ENCODE data around the gene SPARC.
"Not testable (repeated sequence)": the region's sequence is repeated elsewhere in the genome, so short reads cannot be mapped to it uniquely, and the experiment has no call there.

Gene SPARC

GRCh38 chr5:151700820-151701219 is 14.1 kb upstream of the SPARC start:
- no peak for DNase-seq (ENCODE audit: low spot score)

GRCh38 chr5:151700296-151700695 is 13.6 kb upstream of the SPARC start:
- no peak for DNase-seq (ENCODE audit: low spot score)

- no peak for DNase-seq (ENCODE audit: low spot score)
Observed at GRCh38 chr5:151699071-151699901, 12.6 kb upstream of the SPARC start.

DNA sequence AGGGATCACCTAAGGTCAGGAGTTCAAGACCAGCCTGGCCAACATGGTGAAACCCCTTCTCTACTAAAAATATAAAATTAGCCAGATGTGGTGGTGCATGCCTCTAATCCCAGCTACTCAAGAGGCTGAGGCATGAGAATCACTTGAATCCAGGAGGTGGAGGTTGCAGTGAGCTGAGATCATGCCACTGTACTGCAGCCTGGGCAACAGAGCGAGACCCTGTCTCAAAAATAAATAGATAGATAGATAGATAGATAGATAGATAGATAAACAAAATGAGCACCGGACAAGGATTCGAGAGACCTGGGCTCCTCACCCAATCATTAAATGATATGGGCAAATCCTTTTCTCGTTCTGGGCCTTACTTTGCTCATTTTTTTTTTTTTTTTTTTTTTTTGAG is 11.4 kb upstream of the SPARC start:
- DNase-seq (ENCODE audit: low spot score), result not testable (repeated sequence)

DNA sequence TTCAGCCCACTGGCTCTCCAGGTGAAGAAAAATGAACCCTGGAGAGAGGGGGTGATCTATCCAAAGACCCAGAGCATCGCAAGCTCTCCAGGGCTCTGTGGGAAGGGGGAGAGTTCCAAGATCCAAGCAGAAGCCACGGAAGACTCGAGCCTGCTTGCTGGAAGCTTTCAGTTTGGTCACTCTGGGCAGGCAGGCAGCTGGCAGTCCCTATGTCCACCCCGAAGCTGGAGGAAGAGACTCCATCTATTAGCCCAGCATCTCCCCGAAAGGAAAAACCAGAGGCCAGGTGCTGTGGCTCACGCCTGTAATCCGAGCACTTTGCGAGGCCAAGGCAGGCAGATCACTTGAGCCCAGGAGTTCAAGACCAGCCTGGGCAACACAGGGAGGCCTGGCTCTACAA is 10.7 kb upstream of the SPARC start:
- DNase-seq (ENCODE audit: low spot score), result no peak

- DNase-seq (ENCODE audit: low spot score), result no peak
Observed at GRCh38 chr5:151696470-151697061, 9.9 kb upstream of the SPARC start.

DNA sequence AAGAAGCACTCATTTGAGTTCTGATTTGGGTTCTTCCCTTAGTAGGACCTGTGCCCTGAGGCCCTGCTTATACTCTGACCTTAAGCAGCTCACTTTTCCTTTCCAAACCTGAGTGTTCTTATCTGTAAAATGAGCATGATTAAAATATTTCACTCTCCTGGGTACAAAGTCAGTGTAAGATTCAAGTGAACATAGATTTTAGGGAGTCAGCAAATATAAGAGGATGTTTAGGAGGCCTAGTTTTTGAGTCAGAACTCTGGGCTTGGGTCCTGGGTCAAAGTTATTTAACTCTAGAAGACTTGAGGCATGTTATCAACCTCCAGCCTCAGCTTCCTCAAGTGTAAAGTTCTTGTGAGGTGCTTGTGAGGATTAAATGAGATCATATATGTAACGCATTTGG is 8.7 kb upstream of the SPARC start:
- no peak for DNase-seq (ENCODE audit: low spot score)

DNA sequence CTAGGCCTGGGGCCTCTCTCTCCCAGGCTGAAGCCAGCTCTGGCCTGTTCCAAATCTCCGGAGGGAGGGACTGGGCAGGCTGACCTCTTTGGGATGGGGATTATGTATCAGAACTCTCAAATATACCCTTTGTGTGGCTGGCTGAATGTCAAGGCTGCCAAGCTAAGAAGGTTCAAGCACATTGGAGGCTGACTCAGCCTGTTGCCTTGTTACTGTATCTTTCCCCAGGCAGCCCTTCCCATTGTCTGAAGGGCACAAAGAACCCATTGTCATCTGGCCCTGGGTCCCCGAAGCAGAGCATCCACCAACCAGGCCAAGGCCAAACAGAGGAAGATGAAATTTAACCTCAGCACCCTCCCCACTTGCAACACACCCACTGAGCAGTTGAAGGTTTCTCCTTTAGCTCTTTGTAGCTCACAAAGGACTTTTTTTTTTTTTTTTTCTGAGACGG is 7.3 kb upstream of the SPARC start:
- peak; percentile 97 for DNase-seq (ENCODE audit: low spot score)

GRCh38 chr5:151692312-151692711 is 5.6 kb upstream of the SPARC start:
- DNase-seq (ENCODE audit: low spot score), result no peak

DNA sequence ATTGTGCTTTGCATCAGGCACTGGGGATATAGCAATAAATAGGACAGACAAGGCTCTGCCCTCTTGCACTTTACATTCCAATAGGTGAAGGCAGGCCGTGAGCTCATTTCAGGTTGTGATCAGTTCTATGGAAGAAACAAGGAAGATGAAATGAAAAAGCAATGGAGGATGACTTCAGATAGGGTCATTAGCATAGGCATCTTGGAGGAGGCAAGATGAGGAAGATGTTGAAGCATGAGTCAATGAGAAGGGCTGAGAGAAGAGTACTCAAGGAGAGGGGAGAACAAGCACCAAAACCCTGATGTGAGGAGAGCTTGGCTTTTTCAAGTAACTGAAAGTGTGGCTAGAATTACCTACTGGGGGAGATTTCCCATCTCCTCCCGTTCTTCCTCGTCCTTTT is 5.0 kb upstream of the SPARC start:
- no peak for DNase-seq (ENCODE audit: low spot score)

- DNase-seq (ENCODE audit: low spot score), result not testable (repeated sequence)
Observed at GRCh38 chr5:151689591-151689990, 2.9 kb upstream of the SPARC start.

DNA sequence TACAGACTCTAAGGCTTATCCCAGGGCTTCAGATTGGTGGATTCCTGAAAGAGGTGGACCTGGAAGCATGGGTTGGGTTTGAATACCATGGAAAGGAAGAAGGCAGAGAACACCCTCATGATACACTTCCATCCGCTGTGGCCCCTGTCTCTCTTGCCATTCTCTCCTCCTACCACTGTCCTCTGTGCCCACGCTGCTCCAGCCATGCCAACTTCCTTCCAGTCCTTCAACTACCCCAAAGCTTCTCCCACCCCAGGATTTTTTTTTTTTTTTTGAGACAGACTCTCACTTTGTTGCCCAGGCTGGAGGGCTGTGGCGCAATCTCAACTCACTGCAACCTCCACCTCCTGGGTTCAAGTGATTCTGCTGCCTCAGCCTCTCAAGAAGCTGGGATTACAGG is 1.7 kb upstream of the SPARC start:
- no peak for DNase-seq (ENCODE audit: low spot score)

DNA sequence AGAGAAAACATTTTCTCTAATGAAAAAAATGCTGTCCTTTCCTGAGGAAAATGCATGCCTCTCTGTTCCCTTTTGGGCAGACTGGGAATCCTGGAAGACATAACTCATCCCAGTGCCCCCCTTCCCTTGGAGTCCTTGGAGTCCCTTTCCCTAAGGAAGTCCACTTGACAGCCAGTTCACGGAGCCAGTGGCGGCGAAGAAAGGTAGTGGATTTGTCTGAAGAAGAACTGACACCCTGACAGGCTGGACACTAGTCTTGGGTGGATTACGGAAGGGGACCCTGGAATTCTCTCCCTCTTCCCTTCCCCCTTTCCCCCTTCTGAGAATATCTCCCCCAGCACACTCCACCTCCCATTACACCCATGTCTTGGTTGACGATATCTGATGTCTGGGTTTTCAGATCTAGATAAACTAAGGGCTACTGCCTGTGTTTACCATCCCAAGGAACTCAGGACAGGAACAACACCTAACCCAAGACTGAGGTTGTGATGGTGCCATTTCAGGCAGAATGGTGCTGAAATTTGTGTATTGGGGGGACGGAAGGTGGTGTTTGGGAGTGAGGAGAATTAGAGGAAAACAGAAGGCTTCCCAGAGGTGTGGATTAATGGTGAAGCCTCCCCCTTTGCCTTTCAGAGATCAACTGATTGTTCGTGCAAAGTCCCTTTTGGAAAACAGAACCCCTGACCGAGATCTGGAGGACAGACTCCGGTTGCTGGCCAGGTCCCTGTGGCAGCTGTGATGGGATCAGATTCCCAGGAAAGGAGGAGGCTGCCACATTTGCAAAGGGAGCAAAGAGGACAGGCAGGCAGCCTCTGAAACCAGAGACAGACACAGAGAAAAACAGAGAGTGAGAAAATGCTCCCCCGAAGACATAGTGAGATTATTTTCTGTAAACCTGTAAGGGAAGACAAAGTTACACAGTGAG is 704 bp downstream of the SPARC start:
- no peak for DNase-seq (ENCODE audit: low spot score)

DNA sequence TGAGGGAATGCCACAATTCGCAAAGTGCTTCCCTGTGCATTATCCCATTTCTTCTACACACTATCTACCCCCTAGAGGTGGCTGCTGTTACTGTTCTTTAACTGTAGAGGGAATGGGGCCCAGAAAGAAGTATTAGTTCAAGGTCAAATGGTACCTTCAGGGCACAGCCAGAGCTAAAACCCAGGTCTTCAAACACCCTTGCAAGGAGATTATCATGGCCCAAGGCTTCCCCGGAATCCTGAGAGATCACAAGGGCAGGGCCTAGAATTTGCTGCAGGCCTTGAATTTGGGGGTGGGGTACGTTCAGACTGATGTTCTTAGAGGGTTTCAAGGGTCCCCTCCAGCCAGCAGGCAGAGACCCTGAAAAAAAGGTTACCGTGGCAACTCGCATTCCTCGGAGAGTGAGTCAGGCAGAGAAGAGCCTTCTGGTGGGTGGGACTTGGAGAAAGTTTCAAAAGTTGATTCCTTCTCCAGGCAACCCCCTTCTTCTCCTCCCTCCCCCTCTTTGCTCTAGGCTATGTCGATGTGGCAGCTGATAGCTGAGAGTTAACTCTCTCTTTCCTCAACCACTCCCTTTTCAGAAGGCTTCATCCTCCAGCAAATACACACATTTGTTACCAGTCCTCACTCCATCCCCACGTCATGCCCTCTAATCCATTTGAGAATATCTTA is 1.9 kb downstream of the SPARC start:
- DNase-seq (ENCODE audit: low spot score), result peak; percentile 55

- no peak for DNase-seq (ENCODE audit: low spot score)
Observed at GRCh38 chr5:151683986-151684588, 2.6 kb downstream of the SPARC start.

GRCh38 chr5:151683444-151683843 is 3.3 kb downstream of the SPARC start:
- no peak for DNase-seq (ENCODE audit: low spot score)

- DNase-seq (ENCODE audit: low spot score), result peak; percentile 73
Observed at GRCh38 chr5:151682751-151683331, 3.9 kb downstream of the SPARC start.

DNA sequence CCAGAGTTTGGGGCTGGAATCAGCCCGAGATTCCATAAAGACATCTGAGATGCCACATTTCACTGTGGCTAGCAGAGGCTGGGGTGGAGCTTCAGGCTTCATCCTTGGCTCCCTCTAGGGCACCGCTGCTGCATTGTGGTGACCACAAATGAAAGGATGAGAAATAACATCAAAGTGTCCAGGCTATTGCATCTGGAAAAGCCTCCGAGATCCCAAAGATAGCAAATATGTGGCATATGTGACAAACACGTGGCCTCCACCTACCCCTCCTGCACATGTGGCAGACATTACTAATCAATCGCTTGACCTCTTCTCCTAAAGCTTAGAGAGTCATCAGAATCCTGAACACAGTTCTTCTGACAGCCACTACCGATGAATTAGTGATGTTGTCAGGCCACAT is 4.5 kb downstream of the SPARC start:
- no peak for DNase-seq (ENCODE audit: low spot score)

- DNase-seq (ENCODE audit: low spot score), result no peak
Observed at GRCh38 chr5:151680944-151681427, 5.7 kb downstream of the SPARC start.

GRCh38 chr5:151680156-151680505 is 6.6 kb downstream of the SPARC start:
- not testable (repeated sequence) for DNase-seq (ENCODE audit: low spot score)
